ENCODE measurements around the gene TPX2. TPM values are rescaled to one million over a fixed set of nuclear protein-coding genes. Genes with fewer than 3 reads are reported as not detected.

The TPX2 gene
- total and polyA plus RNA-seq, 2 of the 8 experiments (the other 6 are each of a cell fraction or from before 2014, with no cell fraction given) = 43.6 to 125 TPM

DNA sequence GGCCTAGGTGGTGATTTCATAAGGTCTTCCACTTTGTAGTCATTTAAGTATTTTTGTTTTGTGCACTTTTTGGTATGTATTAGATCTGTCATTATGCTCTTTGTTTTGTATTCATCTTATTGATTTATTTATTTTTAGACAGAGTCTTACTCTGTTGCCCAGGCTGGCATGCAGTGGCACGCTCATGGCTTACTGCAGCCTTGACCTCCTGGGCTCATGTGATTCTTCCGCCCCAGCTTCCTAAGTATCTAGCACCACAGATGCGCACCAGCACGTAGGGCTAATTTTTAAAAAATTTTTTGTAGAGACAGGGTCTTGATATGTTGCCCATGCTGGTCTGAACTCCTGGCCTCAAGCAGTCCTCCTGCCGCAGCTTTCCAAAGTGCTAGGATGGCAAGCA is 30.6 kb downstream of the TPX2 start:
- no peak overlapping the region for H4K5ac ChIP-seq (ENCODE audit: insufficient read length, low read depth, low read length)
- no peak overlapping the region for H2BK15ac ChIP-seq (ENCODE audit: low read length)
- H3K36me3 ChIP-seq (ENCODE audit: control insufficient read depth in 2 of 4, insufficient read depth in 4 of 4, low read length in 3 of 4) = peaks cover 33 to 70% (median 49%) of the 10 kb centered on the region in 4 experiments
- CTCF ChIA-PET (ENCODE audit: partially characterized antibody) = no interaction called here
- no peak overlapping the region for H2AFZ ChIP-seq (ENCODE audit: low read length)
- no peak overlapping the region for H2BK20ac ChIP-seq (ENCODE audit: low read length)
- DNase-seq (ENCODE audit: low read depth in 1 of 2, low spot score in 2 of 2) (no peak), FAIRE-seq (no peak)
- WGBS, 2 experiments (ENCODE audit: extremely low coverage in 1 of 2, insufficient coverage in 1 of 2, insufficient read length in 1 of 2, insufficient replicate concordance in 2 of 2, low coverage in 1 of 2, low lambda C conversion rate in 2 of 2, missing lambda C conversion rate in 1 of 2) = 92% methylated on average over 5 of the region's 5 CpGs; no CpG with 5 or more reads in 1 of the 2 experiments
- no peaks in the 10 kb centered on the region for H3K79me1 ChIP-seq (ENCODE audit: low read depth, low read length)
- H3K9ac ChIP-seq (replicated peaks in 1 of 4; ENCODE audit: extremely low read depth in 1 of 4, low read depth in 3 of 4, low read length in 3 of 4) = no peak overlapping the region
- H3K14ac ChIP-seq (ENCODE audit: insufficient read length) = no peak overlapping the region
- no peak for TF ChIP-seq HDAC6 (IDR thresholded peaks at IDR 0.05; ENCODE audit: low read depth, low read length)
- TF ChIP-seq TBP (IDR thresholded peaks at IDR 0.05; ENCODE audit: low read depth, low read length) = no peak
- no peak for TF ChIP-seq ZNF274 (IDR thresholded peaks at IDR 0.05; ENCODE audit: borderline replicate concordance, extremely low read depth, low read length)
- no peak for TF ChIP-seq EZH2 (IDR thresholded peaks at IDR 0.05; ENCODE audit: low read depth, low read length, severe bottlenecking)
- no peak for TF ChIP-seq CTBP2 (IDR thresholded peaks at IDR 0.05; ENCODE audit: borderline replicate concordance, insufficient read depth, insufficient read length, low read length)
- no peak for TF ChIP-seq SP2 (IDR thresholded peaks at IDR 0.05; ENCODE audit: low read length)
- no peak for TF ChIP-seq EGR1 (IDR thresholded peaks at IDR 0.05; ENCODE audit: borderline replicate concordance, low read depth, low read length)
- no peak for TF ChIP-seq RBBP5 (IDR thresholded peaks at IDR 0.05; ENCODE audit: borderline replicate concordance, low read depth, low read length)
- no peak for TF ChIP-seq FOSL1 (IDR thresholded peaks at IDR 0.05; ENCODE audit: insufficient read depth, low read depth, low read length)
- no peak for TF ChIP-seq YY1 (IDR thresholded peaks at IDR 0.05; ENCODE audit: low read depth, low read length)
- no peak for TF ChIP-seq KDM1A (IDR thresholded peaks at IDR 0.05; ENCODE audit: borderline replicate concordance, low read length)
- no peaks in the 10 kb centered on the region for H3K23me2 ChIP-seq (ENCODE audit: low read depth, low read length)
- H4K8ac ChIP-seq (ENCODE audit: extremely low read depth, insufficient read depth, low read length) = no peak overlapping the region
- H2BK120ac ChIP-seq (replicated peaks; ENCODE audit: low read depth, low read length) = no peak overlapping the region
- no peaks in the 10 kb centered on the region; a peak in 1 of 7 replicates for H3K4me1 ChIP-seq (replicated peaks in 1 of 4; ENCODE audit: control insufficient read depth in 3 of 4, insufficient read depth in 4 of 4, low read length in 3 of 4)
- H3K27ac ChIP-seq (ENCODE audit: low read depth, low read length) = no peak overlapping the region
- no peak overlapping the region for H3K23ac ChIP-seq (ENCODE audit: insufficient read length)
- no peak overlapping the region for H2BK12ac ChIP-seq (ENCODE audit: low read depth, low read length)
- peaks cover 0 to 2% of the 10 kb centered on the region in 2 experiments for H4K20me1 ChIP-seq (replicated peaks in 1 of 2; ENCODE audit: control insufficient read depth in 1 of 2, insufficient read depth in 2 of 2, low read length in 2 of 2)
- H2AK5ac ChIP-seq (ENCODE audit: low read depth, low read length) = no peak overlapping the region
- H2BK5ac ChIP-seq (ENCODE audit: low read depth, low read length) = no peak overlapping the region
- POLR2A ChIA-PET (ENCODE audit: partially characterized antibody) = no interaction called here
- H3K4me2 ChIP-seq (ENCODE audit: insufficient read depth in 1 of 2, low read depth in 2 of 2, low read length in 2 of 2) = no peak overlapping the region
- no peaks in the 10 kb centered on the region for H3K27me3 ChIP-seq (replicated peaks in 1 of 4; ENCODE audit: control insufficient read depth in 3 of 4, extremely low read depth in 1 of 4, insufficient read depth in 3 of 4, low read length in 3 of 4)
- no peak overlapping the region for H3K18ac ChIP-seq (ENCODE audit: extremely low read depth, low read length)
- H3K4ac ChIP-seq (replicated peaks; ENCODE audit: insufficient read length, low read depth, low read length) = no peak overlapping the region
- no peak overlapping the region for H4K91ac ChIP-seq (replicated peaks; ENCODE audit: insufficient read length, low read length)
- H3K4me3 ChIP-seq (ENCODE audit: extremely low read depth in 1 of 4, insufficient read depth in 2 of 4, low read depth in 3 of 4, low read length in 4 of 4) = no peak overlapping the region
- 0 out of 4 replicates have a peak, but pooled peaks cover 0 to 2% of the 10 kb centered on the region in 2 experiments for H3K79me2 ChIP-seq (ENCODE audit: control insufficient read depth in 1 of 2, insufficient read depth in 2 of 2, low read length in 2 of 2)
- H3K56ac ChIP-seq (replicated peaks; ENCODE audit: insufficient read length, low read depth, low read length) = no peak overlapping the region
- H3K9me3 ChIP-seq (ENCODE audit: insufficient read depth in 2 of 2, low read depth in 1 of 2, low read length in 1 of 2) = no peaks in the 10 kb centered on the region
